ENCODE results near the gene TTLL4.

Gene TTLL4

DNA sequence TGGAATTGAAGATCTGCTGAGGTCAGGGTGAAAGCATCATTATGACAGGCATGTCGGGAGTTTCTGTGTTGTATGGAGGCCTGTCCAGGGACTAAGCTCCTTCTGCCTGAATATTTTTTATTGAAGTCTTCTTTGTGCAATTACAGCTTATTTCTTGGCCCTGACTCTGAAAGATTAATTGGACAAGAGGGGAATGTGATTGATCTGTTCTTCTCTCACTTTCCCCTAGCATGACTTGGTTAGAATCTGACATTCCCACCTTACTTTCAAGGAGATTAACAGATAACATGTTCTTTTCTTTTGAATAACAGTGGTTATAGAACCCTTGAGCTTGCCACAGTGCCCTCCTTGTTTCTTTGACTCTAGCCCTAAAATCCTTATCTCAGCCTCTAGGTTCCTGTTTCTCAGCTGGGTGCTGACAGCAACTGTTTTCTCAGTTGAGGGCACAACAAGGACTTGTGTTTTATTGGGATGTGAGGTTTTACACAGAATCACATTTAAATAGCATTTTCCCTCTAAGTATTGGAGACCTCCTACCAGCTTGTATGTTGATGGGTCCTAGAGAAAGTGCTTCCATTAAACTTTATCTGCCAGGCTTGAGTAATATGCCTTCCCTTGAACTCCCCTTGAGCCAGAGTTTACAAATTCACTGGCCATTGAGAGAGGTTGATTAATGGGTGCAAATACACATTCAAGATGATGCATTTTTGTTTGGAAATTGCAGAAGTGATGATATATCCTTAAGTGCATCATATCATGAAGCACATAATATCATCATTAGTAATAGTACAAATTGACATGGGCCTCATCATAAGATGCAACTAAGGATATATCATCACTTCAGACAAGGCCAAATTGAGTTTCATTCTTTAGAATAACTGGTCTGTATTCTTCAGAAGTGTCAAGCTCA is 12.5 kb downstream of the TTLL4 start:
- Histone ChIP-seq H3K9me2 (replicated peaks; ENCODE audit: control insufficient read depth, low read length) (no peaks in the 10 kb centered on the region), H3K27ac (ENCODE audit: low read depth, low read length) (no peak overlapping the region), H3K36me3 (ENCODE audit: control insufficient read depth, low read length) (peaks cover 13% of the 10 kb centered on the region), H3K4me3 (ENCODE audit: low read length) (no peak overlapping the region), H3F3A (ENCODE audit: control insufficient read depth, insufficient read depth) (peaks cover 4% of the 10 kb centered on the region; the same call in 1 of the 2 replicates), H3K4me2 (ENCODE audit: low read length) (no peak overlapping the region), H3K79me2 (ENCODE audit: control insufficient read depth, low read length) (peaks cover 86% of the 10 kb centered on the region), H4K20me1 (ENCODE audit: control insufficient read depth, insufficient read depth, low read depth, low read length) (peaks cover 8% of the 10 kb centered on the region; the same call in 1 of the 2 replicates), H3K27me3 (ENCODE audit: control insufficient read depth, low read length) (no peaks in the 10 kb centered on the region), H3K4me1 (ENCODE audit: control insufficient read depth, low read length) (no peaks in the 10 kb centered on the region), H3K9me3 (ENCODE audit: control insufficient read depth, insufficient read depth, low read length) (no peaks in the 10 kb centered on the region)
- TF ChIP-seq EZH2phosphoT487 (IDR thresholded peaks at IDR 0.05; ENCODE audit: borderline replicate concordance, low read length): no peak
- TF ChIP-seq, protein P1, sequence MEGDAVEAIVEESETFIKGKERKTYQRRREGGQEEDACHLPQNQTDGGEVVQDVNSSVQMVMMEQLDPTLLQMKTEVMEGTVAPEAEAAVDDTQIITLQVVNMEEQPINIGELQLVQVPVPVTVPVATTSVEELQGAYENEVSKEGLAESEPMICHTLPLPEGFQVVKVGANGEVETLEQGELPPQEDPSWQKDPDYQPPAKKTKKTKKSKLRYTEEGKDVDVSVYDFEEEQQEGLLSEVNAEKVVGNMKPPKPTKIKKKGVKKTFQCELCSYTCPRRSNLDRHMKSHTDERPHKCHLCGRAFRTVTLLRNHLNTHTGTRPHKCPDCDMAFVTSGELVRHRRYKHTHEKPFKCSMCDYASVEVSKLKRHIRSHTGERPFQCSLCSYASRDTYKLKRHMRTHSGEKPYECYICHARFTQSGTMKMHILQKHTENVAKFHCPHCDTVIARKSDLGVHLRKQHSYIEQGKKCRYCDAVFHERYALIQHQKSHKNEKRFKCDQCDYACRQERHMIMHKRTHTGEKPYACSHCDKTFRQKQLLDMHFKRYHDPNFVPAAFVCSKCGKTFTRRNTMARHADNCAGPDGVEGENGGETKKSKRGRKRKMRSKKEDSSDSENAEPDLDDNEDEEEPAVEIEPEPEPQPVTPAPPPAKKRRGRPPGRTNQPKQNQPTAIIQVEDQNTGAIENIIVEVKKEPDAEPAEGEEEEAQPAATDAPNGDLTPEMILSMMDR (IDR thresholded peaks at IDR 0.05; ENCODE audit: low read depth, low read length, poor library complexity, severe bottlenecking): no peak

DNA sequence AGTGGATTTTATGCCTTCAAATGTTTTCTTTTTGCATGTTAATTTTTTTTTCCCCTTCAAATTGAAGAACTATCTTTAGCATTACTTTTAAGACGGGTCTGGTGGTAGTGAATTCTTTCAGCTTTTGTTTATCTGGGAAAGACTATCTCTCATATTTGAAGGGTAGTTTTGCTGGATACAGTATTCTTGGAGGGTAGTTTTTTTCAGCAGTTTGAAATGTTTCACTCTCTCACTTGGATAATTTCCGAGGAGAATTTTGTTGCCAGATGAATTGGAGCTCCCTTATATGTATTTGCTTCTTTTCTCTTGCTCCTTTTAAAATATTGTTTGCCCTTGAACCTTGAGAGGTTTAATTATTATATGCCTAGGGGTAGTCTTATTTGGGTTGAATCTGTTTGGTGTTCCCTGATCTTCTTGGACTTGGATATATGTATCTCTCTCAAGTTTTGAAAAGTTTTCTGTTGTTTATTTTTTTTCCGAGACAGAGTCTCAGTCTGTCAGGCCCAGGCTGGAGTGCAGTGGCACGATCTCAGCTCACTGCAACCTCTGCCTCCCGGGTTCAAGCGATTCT is 15.5 kb downstream of the TTLL4 start:
- Histone ChIP-seq H3K9me3 (ENCODE audit: control insufficient read depth, insufficient read depth, low read length) (no peaks in the 10 kb centered on the region), H3K4me2 (ENCODE audit: low read length) (no peak overlapping the region), H3K4me1 (ENCODE audit: control insufficient read depth, low read length) (no peaks in the 10 kb centered on the region), H4K20me1 (ENCODE audit: control insufficient read depth, insufficient read depth, low read depth, low read length) (peaks cover 8% of the 10 kb centered on the region; the same call in 1 of the 2 replicates), H3K79me2 (ENCODE audit: control insufficient read depth, low read length) (peaks cover 75% of the 10 kb centered on the region), H3K27me3 (ENCODE audit: control insufficient read depth, low read length) (no peaks in the 10 kb centered on the region), H3K4me3 (ENCODE audit: low read length) (no peak overlapping the region), H3K27ac (ENCODE audit: low read depth, low read length) (no peak overlapping the region), H3F3A (ENCODE audit: control insufficient read depth, insufficient read depth) (peaks cover 4% of the 10 kb centered on the region; the same call in 1 of the 2 replicates), H3K36me3 (ENCODE audit: control insufficient read depth, low read length) (peaks cover 11% of the 10 kb centered on the region), H3K9me2 (replicated peaks; ENCODE audit: control insufficient read depth, low read length) (no peaks in the 10 kb centered on the region)
- TF ChIP-seq, protein P1 (IDR thresholded peaks at IDR 0.05; ENCODE audit: low read depth, low read length, poor library complexity, severe bottlenecking): no peak
- no peak for TF ChIP-seq EZH2phosphoT487 (IDR thresholded peaks at IDR 0.05; ENCODE audit: borderline replicate concordance, low read length)

DNA sequence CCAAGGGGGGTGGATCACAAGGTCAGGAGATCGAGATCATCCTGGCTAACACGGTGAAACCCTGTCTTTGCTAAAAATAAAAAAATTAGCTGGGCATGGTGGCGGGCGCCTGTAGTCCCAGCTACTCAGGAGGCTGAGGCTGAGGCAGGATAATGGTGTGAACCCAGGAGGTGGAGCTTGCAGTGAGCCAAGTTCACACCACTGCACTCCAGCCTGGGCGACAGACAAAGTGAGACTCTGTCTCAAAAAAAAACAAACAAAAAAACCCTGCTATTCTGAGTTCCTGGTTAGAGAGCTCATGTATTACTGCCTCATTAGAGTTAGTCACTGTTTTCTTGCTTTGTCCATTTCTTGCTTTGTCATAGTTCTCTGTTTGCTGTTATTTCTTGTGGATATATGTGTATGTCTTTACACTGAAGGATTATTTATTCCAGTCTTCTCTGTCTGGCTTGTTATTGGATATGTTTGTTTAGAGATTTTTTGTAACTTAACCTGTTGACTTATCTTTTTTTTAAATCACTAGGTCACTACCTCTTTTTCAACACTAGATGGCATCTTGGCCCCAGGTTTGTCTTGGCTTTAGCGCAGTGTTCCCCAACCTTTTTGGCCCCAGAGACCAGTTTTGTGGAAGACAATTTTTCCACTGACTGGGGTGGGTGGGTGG is 17.0 kb downstream of the TTLL4 start:
- no peak for TF ChIP-seq EZH2phosphoT487 (IDR thresholded peaks at IDR 0.05; ENCODE audit: borderline replicate concordance, low read length)
- TF ChIP-seq, protein P1 (IDR thresholded peaks at IDR 0.05; ENCODE audit: low read depth, low read length, poor library complexity, severe bottlenecking): peak; percentile 49
- Histone ChIP-seq H3K4me3 (ENCODE audit: low read length) (no peak overlapping the region), H3K9me3 (ENCODE audit: control insufficient read depth, insufficient read depth, low read length) (no peaks in the 10 kb centered on the region), H3K79me2 (ENCODE audit: control insufficient read depth, low read length) (peaks cover 74% of the 10 kb centered on the region), H3K9me2 (replicated peaks; ENCODE audit: control insufficient read depth, low read length) (no peaks in the 10 kb centered on the region), H3F3A (ENCODE audit: control insufficient read depth, insufficient read depth) (peaks cover 4% of the 10 kb centered on the region; the same call in 1 of the 2 replicates), H3K4me2 (ENCODE audit: low read length) (no peak overlapping the region), H4K20me1 (ENCODE audit: control insufficient read depth, insufficient read depth, low read depth, low read length) (peaks cover 6% of the 10 kb centered on the region; the same call in 1 of the 2 replicates), H3K4me1 (ENCODE audit: control insufficient read depth, low read length) (no peaks in the 10 kb centered on the region), H3K27me3 (ENCODE audit: control insufficient read depth, low read length) (no peaks in the 10 kb centered on the region), H3K27ac (ENCODE audit: low read depth, low read length) (no peak overlapping the region), H3K36me3 (ENCODE audit: control insufficient read depth, low read length) (peaks cover 22% of the 10 kb centered on the region)
